ENCODE results near the gene UBA3.

UBA3 gene

DNA sequence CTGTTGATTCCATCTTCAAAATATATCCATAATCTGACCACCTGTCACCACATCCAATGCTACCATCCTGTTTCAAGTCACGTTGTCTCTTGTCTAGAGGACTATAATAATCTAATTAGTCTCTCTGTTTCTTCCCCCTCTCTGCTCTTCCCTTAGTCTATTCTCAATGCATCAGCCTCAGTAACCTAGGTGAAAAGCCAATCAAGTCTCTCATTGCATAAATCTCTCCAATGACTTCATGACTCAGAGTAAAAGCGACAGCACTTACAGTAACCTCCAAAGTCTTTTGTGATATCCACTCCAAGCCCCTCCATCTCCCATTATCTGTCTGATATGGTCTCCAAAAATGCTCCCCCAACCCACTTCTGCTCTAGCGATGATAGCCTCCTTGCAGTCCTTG, 7.2 kb downstream of the UBA3 start:
- Histone ChIP-seq H2AFZ (ENCODE audit: low read length) (no peak overlapping the region), H3K9me2 (replicated peaks; ENCODE audit: insufficient read depth, low read length) (no peaks in the 10 kb centered on the region), H3K36me3 (replicated peaks; ENCODE audit: insufficient read depth, low read length) (peaks cover 9% of the 10 kb centered on the region), H3K4me1 (ENCODE audit: low read length) (peaks cover 4% of the 10 kb centered on the region; the same call in 1 of the 2 replicates), H3K4me2 (ENCODE audit: low read depth, low read length) (no peak overlapping the region), H3K9ac (ENCODE audit: low read length) (no peak overlapping the region), H4K20me1 (ENCODE audit: insufficient read depth, low read length) (no peaks in the 10 kb centered on the region), H3K27ac (ENCODE audit: low read length) (no peak overlapping the region), H3K9me3 (replicated peaks; ENCODE audit: insufficient read depth, low read length) (no peaks in the 10 kb centered on the region), H3K79me2 (ENCODE audit: low read length) (peaks cover 72% of the 10 kb centered on the region), H3K4me3 (ENCODE audit: low read length) (no peak overlapping the region), H3F3A (ENCODE audit: insufficient read depth, low read length) (no peaks in the 10 kb centered on the region), H3K27me3 (replicated peaks; ENCODE audit: insufficient read depth, low read length) (no peaks in the 10 kb centered on the region)
- DNase-seq, result no peak
- TF ChIP-seq EZH2phosphoT487 (IDR thresholded peaks at IDR 0.05; ENCODE audit: low read length) (no peak), EZH2 (optimal IDR thresholded peaks at IDR 0.05; ENCODE audit: low read depth, low read length) (no peak)
- TF ChIP-seq, protein P1, sequence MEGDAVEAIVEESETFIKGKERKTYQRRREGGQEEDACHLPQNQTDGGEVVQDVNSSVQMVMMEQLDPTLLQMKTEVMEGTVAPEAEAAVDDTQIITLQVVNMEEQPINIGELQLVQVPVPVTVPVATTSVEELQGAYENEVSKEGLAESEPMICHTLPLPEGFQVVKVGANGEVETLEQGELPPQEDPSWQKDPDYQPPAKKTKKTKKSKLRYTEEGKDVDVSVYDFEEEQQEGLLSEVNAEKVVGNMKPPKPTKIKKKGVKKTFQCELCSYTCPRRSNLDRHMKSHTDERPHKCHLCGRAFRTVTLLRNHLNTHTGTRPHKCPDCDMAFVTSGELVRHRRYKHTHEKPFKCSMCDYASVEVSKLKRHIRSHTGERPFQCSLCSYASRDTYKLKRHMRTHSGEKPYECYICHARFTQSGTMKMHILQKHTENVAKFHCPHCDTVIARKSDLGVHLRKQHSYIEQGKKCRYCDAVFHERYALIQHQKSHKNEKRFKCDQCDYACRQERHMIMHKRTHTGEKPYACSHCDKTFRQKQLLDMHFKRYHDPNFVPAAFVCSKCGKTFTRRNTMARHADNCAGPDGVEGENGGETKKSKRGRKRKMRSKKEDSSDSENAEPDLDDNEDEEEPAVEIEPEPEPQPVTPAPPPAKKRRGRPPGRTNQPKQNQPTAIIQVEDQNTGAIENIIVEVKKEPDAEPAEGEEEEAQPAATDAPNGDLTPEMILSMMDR (IDR thresholded peaks at IDR 0.05; ENCODE audit: low read length), result no peak

DNA sequence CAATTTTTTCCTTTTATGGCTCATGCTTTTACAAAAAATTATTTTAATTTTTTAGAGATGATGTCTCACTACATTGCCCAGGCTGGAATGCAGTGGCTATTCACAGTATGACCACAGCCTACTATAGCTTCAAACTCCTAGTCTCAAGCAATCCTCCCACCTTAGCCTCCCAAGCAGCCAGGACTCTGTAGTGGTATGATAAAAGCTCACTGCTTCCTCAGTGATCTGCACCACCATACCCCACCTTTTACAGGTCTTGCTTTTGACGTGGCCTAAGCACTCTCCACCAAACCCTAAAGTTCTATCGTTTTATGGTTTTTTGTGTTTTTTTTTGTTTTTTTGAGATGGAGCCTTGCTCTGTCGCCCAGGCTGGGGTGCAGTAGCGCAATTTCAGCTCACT, 14.0 kb downstream of the UBA3 start:
- H3F3A ChIP-seq (ENCODE audit: insufficient read depth, low read length), result no peaks in the 10 kb centered on the region
- H3K27ac ChIP-seq (ENCODE audit: low read length), result no peak overlapping the region
- no peaks in the 10 kb centered on the region for H3K27me3 ChIP-seq (replicated peaks; ENCODE audit: insufficient read depth, low read length)
- H3K4me3 ChIP-seq (ENCODE audit: low read length), result no peak overlapping the region
- no peaks in the 10 kb centered on the region for H4K20me1 ChIP-seq (ENCODE audit: insufficient read depth, low read length)
- H3K4me1 ChIP-seq (ENCODE audit: low read length), result no peaks in the 10 kb centered on the region
- H3K9me2 ChIP-seq (replicated peaks; ENCODE audit: insufficient read depth, low read length), result no peaks in the 10 kb centered on the region
- TF ChIP-seq EZH2phosphoT487 (IDR thresholded peaks at IDR 0.05; ENCODE audit: low read length) (no peak), EZH2 (optimal IDR thresholded peaks at IDR 0.05; ENCODE audit: low read depth, low read length) (no peak)
- TF ChIP-seq, protein P1 (IDR thresholded peaks at IDR 0.05; ENCODE audit: low read length), result no peak
- no peaks in the 10 kb centered on the region for H3K9me3 ChIP-seq (replicated peaks; ENCODE audit: insufficient read depth, low read length)
- no peak for DNase-seq
- H3K79me2 ChIP-seq (ENCODE audit: low read length), result peaks cover 18% of the 10 kb centered on the region
- no peak overlapping the region for H3K4me2 ChIP-seq (ENCODE audit: low read depth, low read length)
- no peak overlapping the region for H3K9ac ChIP-seq (ENCODE audit: low read length)
- H3K36me3 ChIP-seq (replicated peaks; ENCODE audit: insufficient read depth, low read length), result 0 out of 2 replicates have a peak, but pooled peaks cover 3% of the 10 kb centered on the region
- no peak overlapping the region for H2AFZ ChIP-seq (ENCODE audit: low read length)

DNA sequence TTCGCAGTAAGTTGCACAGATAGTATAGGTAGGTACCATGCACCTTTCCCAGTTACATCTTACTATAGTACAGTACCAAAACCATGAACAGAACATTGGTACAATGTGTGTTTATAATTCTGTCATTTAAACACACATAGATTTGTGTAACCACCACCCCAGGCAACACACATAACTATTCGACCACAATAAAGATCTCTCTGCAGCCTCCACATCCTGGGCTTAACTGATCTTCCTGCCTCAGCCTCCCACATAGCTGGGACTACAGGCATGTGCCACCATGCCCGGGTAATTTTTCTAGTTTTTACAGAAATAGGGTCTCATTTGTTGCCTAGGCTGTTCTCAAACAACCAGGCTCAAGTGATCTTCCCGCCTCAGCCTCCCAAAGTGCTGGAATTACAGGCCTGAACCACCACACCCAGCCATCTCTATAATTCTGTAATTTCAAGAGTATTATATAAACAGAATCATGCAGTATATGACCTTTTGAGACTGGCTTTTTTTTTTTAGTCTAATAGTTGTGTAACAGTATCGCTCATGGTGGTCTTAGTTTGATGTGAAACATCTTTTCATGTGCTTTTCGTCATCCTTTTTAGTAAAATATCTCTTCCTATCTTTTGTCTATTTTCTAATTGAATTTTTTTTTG, 14.7 kb downstream of the UBA3 start:
- H4K20me1 ChIP-seq (ENCODE audit: insufficient read depth, low read length), result no peaks in the 10 kb centered on the region
- DNase-seq, result no peak
- H3K9ac ChIP-seq (ENCODE audit: low read length), result no peak overlapping the region
- H3K4me1 ChIP-seq (ENCODE audit: low read length), result no peaks in the 10 kb centered on the region
- no peaks in the 10 kb centered on the region for H3K9me3 ChIP-seq (replicated peaks; ENCODE audit: insufficient read depth, low read length)
- H3K27ac ChIP-seq (ENCODE audit: low read length), result no peak overlapping the region
- peaks cover 11% of the 10 kb centered on the region for H3K79me2 ChIP-seq (ENCODE audit: low read length)
- H3F3A ChIP-seq (ENCODE audit: insufficient read depth, low read length), result no peaks in the 10 kb centered on the region
- H3K4me3 ChIP-seq (ENCODE audit: low read length), result no peak overlapping the region
- H3K27me3 ChIP-seq (replicated peaks; ENCODE audit: insufficient read depth, low read length), result no peaks in the 10 kb centered on the region
- H3K36me3 ChIP-seq (replicated peaks; ENCODE audit: insufficient read depth, low read length), result peaks cover 2% of the 10 kb centered on the region; the same call in 1 of the 2 replicates
- TF ChIP-seq EZH2phosphoT487 (IDR thresholded peaks at IDR 0.05; ENCODE audit: low read length), result no peak
- TF ChIP-seq, protein P1 (IDR thresholded peaks at IDR 0.05; ENCODE audit: low read length), result no peak
- TF ChIP-seq EZH2 (optimal IDR thresholded peaks at IDR 0.05; ENCODE audit: low read depth, low read length), result no peak
- H3K4me2 ChIP-seq (ENCODE audit: low read depth, low read length), result no peak overlapping the region
- no peaks in the 10 kb centered on the region for H3K9me2 ChIP-seq (replicated peaks; ENCODE audit: insufficient read depth, low read length)
- H2AFZ ChIP-seq (ENCODE audit: low read length), result no peak overlapping the region
